HCT116 (cell line): Measurements from ENCODE around the gene DRC7.

ENCODE experiments used
- CTCF ChIP-seq, 3 experiments: fragments of 200-600 bp in 1 of 3; sonication (generic) in 1 of 3; IDR thresholded peaks in 2 of 3; conservative IDR thresholded peaks in 1 of 3; 2 replicates each; pipeline ENCODE4 v1.5.1; 2012 to 2017; ENCODE audit warnings: low read depth in 2 of 3, low read length in 2 of 3, antibody characterized with exemption in 1 of 3, borderline replicate concordance in 1 of 3, control low read depth in 1 of 3, mild to moderate bottlenecking in 1 of 3, mixed read lengths in 1 of 3, mixed run types in 1 of 3, moderate library complexity in 1 of 3; ENCODE audit not compliant: insufficient read depth in 1 of 3
- EGR1 ChIP-seq: IDR thresholded peaks from 2 replicates; pipeline ENCODE4 v1.6.1; 2012; ENCODE audit warnings: low read depth
- POLR2AphosphoS5 ChIP-seq: IDR thresholded peaks from 2 replicates; pipeline ENCODE4 v1.6.1; 2011; ENCODE audit warnings: mild to moderate bottlenecking, low read depth, low read length, moderate library complexity
- SRF ChIP-seq: IDR thresholded peaks from 2 replicates; pipeline ENCODE4 v1.6.1; 2012; ENCODE audit warnings: low read depth
- TF ChIP-seq, protein P1 (sequence below): IDR thresholded peaks from 2 replicates; pipeline ENCODE4 v1.6.1; 2012

DNA sequence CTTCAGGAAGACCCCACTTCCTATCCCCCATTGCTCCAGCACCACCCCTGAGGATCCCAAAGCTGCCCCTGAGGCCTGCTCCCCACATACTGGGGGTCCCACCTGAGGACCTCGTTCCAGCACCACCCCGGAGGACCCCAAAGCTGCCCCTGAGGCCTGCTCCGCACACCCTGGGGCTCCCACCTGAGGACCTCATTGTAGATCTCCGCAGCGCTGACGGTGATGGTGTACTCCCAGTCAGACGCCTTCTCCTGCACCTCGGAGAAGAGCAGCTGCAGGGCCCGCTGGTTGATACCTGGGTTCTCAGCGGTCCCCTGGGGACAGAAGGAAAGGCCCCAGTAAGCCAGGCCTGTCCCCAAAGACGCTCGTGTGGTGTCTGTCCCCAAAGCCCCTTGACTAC lies 67.4 kb downstream of the DRC7 start:
- no peak for TF ChIP-seq CTCF (IDR thresholded peaks at IDR 0.05 in 2 of 3, conservative IDR thresholded peaks at IDR 0.05 in 1 of 3; ENCODE audit: borderline replicate concordance in 1 of 3, insufficient read depth in 1 of 3, low read depth in 2 of 3, low read length in 2 of 3)
- TF ChIP-seq POLR2AphosphoS5, result no peak
- no peak for TF ChIP-seq EGR1
- no peak for TF ChIP-seq SRF
- TF ChIP-seq, protein P1, sequence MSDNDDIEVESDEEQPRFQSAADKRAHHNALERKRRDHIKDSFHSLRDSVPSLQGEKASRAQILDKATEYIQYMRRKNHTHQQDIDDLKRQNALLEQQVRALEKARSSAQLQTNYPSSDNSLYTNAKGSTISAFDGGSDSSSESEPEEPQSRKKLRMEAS, result no peak
